Gastroesophageal sphincter (tissue), 4 donors: ENCODE measurements around the gene GPR85. TPM values are rescaled to one million over a fixed set of nuclear protein-coding genes. Genes with fewer than 3 reads are reported as not detected.

Experiments used
- ATAC-seq: fragments of 150-250 bp; one replicate; pipeline ENCODE4 v1.9.1; 2016; ENCODE audit warnings: mild to moderate bottlenecking, moderate library complexity
- H3K27ac ChIP-seq, 4 donors: fragments of 200-600 bp; sonication (generic) in 3 of 4; 1 replicate in 3 of 4; 2 replicates in 1 of 4; pipeline ENCODE4 v1.5.1; 2016 to 2019
- H3K27me3 ChIP-seq: fragments of 200-600 bp; sonication (generic); one replicate; pipeline ENCODE4 v1.5.1; 2019
- H3K36me3 ChIP-seq, 2 donors: fragments of 200-600 bp; sonication (generic); one replicate each; pipeline ENCODE4 v1.5.1; 2019; ENCODE audit warnings: control low read depth in 1 of 2
- H3K4me1 ChIP-seq, 3 donors: fragments of 200-600 bp; sonication (generic); 1 replicate in 2 of 3; 2 replicates in 1 of 3; pipeline ENCODE4 v1.5.1; 2016 to 2019; ENCODE audit warnings: control low read depth in 2 of 3
- H3K4me3 ChIP-seq, 2 donors: fragments of 200-600 bp; sonication (generic); one replicate each; pipeline ENCODE4 v1.5.1; 2019; ENCODE audit warnings: mild to moderate bottlenecking in 1 of 2, moderate library complexity in 1 of 2
- H3K9me3 ChIP-seq, 3 donors: fragments of 200-600 bp; sonication (generic); one replicate each; pipeline ENCODE4 v1.5.1; 2017 to 2019; ENCODE audit warnings: control low read depth in 2 of 3
- EP300 ChIP-seq: sonication (generic); formaldehyde crosslinking; IDR thresholded peaks from one replicate; pipeline ENCODE4 v1.6.1; 2017; ENCODE audit warnings: antibody characterized with exemption, mild to moderate bottlenecking
- POLR2A ChIP-seq, 2 donors: fragments of 450-650 bp; IDR thresholded peaks; one replicate each; pipeline ENCODE4 v1.6.1; 2017; ENCODE audit warnings: antibody characterized with exemption in 2 of 2, mild to moderate bottlenecking in 2 of 2, moderate library complexity in 1 of 2
- POLR2AphosphoS5 ChIP-seq: sonication (generic); formaldehyde crosslinking; IDR thresholded peaks from one replicate; pipeline ENCODE4 v1.6.1; 2017; ENCODE audit warnings: antibody characterized with exemption
- WGBS, 2 donors: methylation state at CpG; one replicate each; pipeline ENCODE4 v1.1.5; 2018; ENCODE audit warnings: low coverage in 1 of 2; 5-methylcytosine and 5-hydroxymethylcytosine counted together
- total RNA-seq, 4 donors: library from RNA; depleted of rRNA; stranded (reverse); fragments of >200 nt; gene quantifications; one replicate each; pipeline ENCODE4 v1.1.0, GENCODE V29; 2016
- TF ChIP-seq, protein P1 (sequence below), 4 experiments: fragments of 200-600 bp in 2 of 4; fragments of 450-650 bp in 2 of 4; sonication (generic) in 1 of 4; IDR thresholded peaks; one replicate each; pipeline ENCODE4 v1.5.1; 2017 to 2019; ENCODE audit warnings: antibody characterized with exemption in 4 of 4, mild to moderate bottlenecking in 2 of 4, moderate library complexity in 2 of 4

The GPR85 gene
- total RNA-seq, 4 donors from 2014 or later, result 0.22 to 1.9 (median 1.1) TPM; not detected in 1

DNA sequence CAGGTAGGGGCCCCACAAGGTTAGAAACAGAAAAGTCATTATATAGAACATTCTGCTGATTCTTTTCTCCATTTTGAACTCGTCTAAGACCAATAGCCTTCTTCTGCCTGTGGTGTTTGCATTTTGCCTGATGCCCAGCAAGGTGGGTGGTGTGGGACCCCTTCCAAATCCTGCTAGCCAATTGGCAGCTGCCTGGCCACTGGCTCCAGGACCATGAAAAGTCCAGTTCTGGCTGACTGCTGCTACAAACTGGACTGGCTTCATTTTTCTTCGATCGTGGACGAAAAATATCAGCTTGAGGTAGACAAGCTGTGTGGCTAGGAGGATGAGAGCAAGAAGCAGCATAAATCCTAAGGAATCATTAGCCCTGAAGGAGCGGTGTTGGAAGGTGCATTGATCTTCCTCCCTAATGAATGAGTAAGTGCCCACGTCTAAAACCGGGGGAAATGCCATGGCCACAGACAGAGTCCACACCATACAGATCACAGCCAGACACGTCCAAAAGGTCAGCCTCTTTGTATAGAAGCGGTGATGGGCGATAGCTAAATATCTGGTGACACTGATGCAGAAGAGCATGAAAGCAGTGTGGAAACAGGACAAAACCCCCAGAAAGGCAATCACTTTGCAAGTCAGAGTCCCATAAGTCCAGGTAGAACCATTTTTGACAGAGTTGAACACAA, 2.7 kb downstream of the GPR85 start:
- Histone ChIP-seq H3K27me3 (peaks cover 12% of the 10 kb centered on the region), H3K4me1 (peaks cover 0 to 22% (median 0%) of the 10 kb centered on the region in 3 donors), H3K4me3 (no peak overlapping the region), H3K27ac (no peak overlapping the region), H3K36me3 (no peaks in the 10 kb centered on the region), H3K9me3 (no peaks in the 10 kb centered on the region)
- TF ChIP-seq POLR2AphosphoS5 (no peak), POLR2A (IDR thresholded peaks at IDR 0.05) (no peak), EP300 (no peak)
- TF ChIP-seq, protein P1, sequence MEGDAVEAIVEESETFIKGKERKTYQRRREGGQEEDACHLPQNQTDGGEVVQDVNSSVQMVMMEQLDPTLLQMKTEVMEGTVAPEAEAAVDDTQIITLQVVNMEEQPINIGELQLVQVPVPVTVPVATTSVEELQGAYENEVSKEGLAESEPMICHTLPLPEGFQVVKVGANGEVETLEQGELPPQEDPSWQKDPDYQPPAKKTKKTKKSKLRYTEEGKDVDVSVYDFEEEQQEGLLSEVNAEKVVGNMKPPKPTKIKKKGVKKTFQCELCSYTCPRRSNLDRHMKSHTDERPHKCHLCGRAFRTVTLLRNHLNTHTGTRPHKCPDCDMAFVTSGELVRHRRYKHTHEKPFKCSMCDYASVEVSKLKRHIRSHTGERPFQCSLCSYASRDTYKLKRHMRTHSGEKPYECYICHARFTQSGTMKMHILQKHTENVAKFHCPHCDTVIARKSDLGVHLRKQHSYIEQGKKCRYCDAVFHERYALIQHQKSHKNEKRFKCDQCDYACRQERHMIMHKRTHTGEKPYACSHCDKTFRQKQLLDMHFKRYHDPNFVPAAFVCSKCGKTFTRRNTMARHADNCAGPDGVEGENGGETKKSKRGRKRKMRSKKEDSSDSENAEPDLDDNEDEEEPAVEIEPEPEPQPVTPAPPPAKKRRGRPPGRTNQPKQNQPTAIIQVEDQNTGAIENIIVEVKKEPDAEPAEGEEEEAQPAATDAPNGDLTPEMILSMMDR (IDR thresholded peaks at IDR 0.05), result no peak
- WGBS, 2 donors, result 74 to 76% methylated on average over 6 to 7 of the region's 10 CpGs
- ATAC-seq, result no peak

DNA sequence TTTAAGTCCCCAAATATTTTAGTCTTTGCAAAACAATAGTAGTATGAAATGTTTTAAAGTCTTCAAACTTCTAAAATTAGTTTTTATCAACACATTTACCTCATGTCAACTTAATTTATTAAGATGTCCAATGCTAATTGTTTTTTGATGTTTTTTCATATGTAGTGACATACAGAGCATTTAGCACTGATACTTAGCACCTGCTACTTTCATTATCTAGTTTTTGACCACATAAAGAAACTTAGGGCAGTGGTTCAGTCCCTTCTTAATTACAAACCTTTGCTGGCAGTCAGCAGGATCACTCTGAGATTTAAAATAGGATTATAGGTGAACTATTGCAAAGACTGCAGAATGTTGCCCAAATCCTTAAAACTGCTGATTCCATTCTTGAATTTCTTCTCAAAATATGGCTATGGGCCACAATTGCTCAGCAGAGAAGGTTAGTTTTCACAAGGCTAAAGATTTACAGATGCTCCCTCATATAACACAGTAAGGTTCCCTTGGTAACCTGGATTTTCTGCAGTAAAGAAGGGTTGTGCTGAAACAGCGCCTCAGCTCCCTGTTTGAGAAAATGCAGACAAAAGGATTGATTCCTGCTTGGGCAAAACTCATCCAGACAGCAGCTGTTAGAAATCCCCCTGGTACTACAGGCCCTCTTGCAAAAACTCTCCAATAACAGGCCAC, 3.4 kb downstream of the GPR85 start:
- TF ChIP-seq EP300, result no peak
- TF ChIP-seq, protein P1 (IDR thresholded peaks at IDR 0.05), result no peak
- no peak for TF ChIP-seq POLR2AphosphoS5
- TF ChIP-seq POLR2A (IDR thresholded peaks at IDR 0.05), result no peak
- H3K36me3 ChIP-seq, result no peaks in the 10 kb centered on the region
- no peak overlapping the region for H3K4me3 ChIP-seq
- ATAC-seq, result no peak
- 100% methylated on average over 1 of the region's 1 CpG; no CpG with 5 or more reads in 1 of the 2 donors for WGBS, 2 donors
- peaks cover 12% of the 10 kb centered on the region for H3K27me3 ChIP-seq
- H3K9me3 ChIP-seq, result no peaks in the 10 kb centered on the region
- H3K4me1 ChIP-seq, result peaks cover 0 to 22% (median 0%) of the 10 kb centered on the region in 3 donors
- H3K27ac ChIP-seq, result no peak overlapping the region

DNA sequence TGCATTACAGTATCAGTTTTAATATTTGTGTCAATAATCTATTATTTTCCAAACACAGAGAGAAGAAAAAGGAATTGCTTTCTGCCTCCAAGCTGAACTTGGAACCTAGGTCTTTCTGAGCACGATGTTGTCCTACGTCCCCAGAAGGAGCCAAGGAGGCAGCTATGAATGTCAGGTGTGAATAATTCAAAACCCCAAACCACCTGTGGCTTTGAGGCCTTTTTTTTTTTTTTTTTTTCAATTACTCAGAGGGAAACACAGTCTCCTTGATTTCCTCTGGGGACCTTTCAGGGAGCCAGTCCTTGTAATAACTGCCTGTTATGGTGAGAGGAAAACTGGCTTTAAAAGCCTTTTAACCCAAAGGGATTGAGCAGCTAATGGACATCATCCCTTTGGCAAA, 8.3 kb downstream of the GPR85 start:
- 50 to 90% methylated on average over 2 of the region's 2 CpGs for WGBS, 2 donors
- TF ChIP-seq, protein P1 (IDR thresholded peaks at IDR 0.05), result no peak
- TF ChIP-seq POLR2AphosphoS5 (no peak), POLR2A (IDR thresholded peaks at IDR 0.05) (no peak), EP300 (no peak)
- no peak overlapping the region for H3K4me3 ChIP-seq
- no peaks in the 10 kb centered on the region for H3K36me3 ChIP-seq
- H3K27me3 ChIP-seq, result peaks cover under 1% of the 10 kb centered on the region
- ATAC-seq, result no peak
- H3K4me1 ChIP-seq, result no peaks in the 10 kb centered on the region
- H3K27ac ChIP-seq, result no peak overlapping the region
- no peaks in the 10 kb centered on the region for H3K9me3 ChIP-seq

DNA sequence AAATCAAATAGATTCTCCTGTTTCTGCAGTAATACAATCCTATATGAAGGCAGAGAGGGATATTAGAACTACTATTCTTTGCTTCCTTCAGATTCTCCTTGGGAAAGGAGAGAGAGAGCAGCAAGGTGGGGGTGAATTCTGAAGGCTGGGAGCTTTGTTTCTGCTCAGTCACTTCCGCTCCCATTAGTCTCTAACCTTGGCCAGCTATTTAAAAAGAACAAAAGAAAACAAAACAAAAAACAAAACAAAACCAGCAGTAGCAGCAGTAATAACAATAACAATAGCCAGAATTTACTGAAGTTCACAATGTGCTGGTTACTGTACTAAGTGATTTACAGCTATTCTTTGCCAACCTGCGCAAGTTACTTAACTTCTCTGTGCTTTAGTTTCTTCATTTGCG, 9.9 kb downstream of the GPR85 start:
- TF ChIP-seq POLR2AphosphoS5 (no peak), EP300 (no peak)
- no peak overlapping the region for H3K4me3 ChIP-seq
- H3K27me3 ChIP-seq, result no peaks in the 10 kb centered on the region
- no peaks in the 10 kb centered on the region for H3K4me1 ChIP-seq
- no peaks in the 10 kb centered on the region for H3K9me3 ChIP-seq
- ATAC-seq, result no peak
- no peak overlapping the region for H3K27ac ChIP-seq
- whole genome bisulfite sequencing, 2 donors, result 72 to 79% methylated on average over 3 of the region's 3 CpGs
- no peaks in the 10 kb centered on the region for H3K36me3 ChIP-seq

DNA sequence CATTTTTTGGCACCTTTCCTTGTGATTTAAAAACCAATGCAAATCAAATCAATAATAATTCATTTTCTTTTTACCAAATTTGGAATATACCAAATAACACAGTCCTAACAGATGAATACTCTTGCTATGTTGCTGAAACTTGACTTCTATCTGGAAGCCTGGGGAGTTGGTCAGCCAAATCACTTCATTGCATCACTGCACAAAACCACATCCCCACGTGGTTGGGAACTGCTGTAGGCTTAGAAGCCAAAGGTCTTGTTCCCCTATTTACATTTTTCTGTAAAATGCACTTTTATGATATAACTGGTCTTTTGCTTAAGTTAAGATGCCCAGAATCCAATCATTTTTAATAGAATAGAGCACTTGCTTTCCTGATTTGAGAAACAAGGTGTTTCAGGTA, 15.2 kb downstream of the GPR85 start:
- Histone ChIP-seq H3K36me3 (no peaks in the 10 kb centered on the region), H3K4me3 (no peak overlapping the region), H3K9me3 (no peaks in the 10 kb centered on the region), H3K4me1 (no peaks in the 10 kb centered on the region), H3K27me3 (no peaks in the 10 kb centered on the region), H3K27ac (no peak overlapping the region)
- TF ChIP-seq POLR2A (IDR thresholded peaks at IDR 0.05), result no peak
- WGBS, 2 donors, result 7 to 67% methylated on average over 1 of the region's 1 CpG
- ATAC-seq, result no peak

DNA sequence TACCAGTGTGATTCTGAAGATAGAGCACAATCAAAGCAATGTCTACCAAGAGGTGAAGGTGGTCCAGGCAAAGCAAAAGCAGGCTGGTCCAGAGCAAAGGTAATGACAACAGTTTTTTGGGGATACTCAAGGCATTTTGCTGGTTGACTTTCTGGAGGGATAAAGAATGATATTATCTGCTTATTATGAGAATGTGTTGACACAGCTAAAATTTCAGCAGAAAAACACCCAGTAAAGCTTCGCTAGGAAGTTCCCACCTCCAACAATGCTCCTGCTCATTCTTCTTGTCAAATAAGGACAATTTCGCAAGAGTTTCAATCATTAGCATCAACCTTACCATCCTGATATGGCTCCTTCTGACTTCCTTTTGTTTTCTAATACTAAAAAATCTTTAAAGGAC, 24.1 kb downstream of the GPR85 start:
- Histone ChIP-seq H3K36me3 (no peaks in the 10 kb centered on the region), H3K27ac (no peak overlapping the region), H3K4me1 (no peaks in the 10 kb centered on the region), H3K4me3 (no peak overlapping the region), H3K9me3 (no peaks in the 10 kb centered on the region), H3K27me3 (no peaks in the 10 kb centered on the region)
- ATAC-seq, result no peak
- WGBS, 2 donors, result 87 to 100% methylated on average over 2 of the region's 2 CpGs
- TF ChIP-seq POLR2AphosphoS5 (no peak), EP300 (no peak), POLR2A (IDR thresholded peaks at IDR 0.05) (no peak)
- TF ChIP-seq, protein P1 (IDR thresholded peaks at IDR 0.05), result no peak
